Gastroesophageal sphincter (tissue), 3 donors: Measurements from ENCODE around the gene RERE.

Experiments used
- CTCF ChIP-seq, 4 experiments: fragments of 200-600 bp in 2 of 4; fragments of 450-650 bp in 2 of 4; sonication (generic) in 1 of 4; IDR thresholded peaks; one replicate each; pipeline ENCODE4 v1.5.1; 2017 to 2019; ENCODE audit warnings: antibody characterized with exemption in 4 of 4, mild to moderate bottlenecking in 2 of 4, moderate library complexity in 2 of 4
- POLR2AphosphoS5 ChIP-seq: sonication (generic); formaldehyde crosslinking; IDR thresholded peaks from one replicate; pipeline ENCODE4 v1.6.1; 2017; ENCODE audit warnings: antibody characterized with exemption

DNA sequence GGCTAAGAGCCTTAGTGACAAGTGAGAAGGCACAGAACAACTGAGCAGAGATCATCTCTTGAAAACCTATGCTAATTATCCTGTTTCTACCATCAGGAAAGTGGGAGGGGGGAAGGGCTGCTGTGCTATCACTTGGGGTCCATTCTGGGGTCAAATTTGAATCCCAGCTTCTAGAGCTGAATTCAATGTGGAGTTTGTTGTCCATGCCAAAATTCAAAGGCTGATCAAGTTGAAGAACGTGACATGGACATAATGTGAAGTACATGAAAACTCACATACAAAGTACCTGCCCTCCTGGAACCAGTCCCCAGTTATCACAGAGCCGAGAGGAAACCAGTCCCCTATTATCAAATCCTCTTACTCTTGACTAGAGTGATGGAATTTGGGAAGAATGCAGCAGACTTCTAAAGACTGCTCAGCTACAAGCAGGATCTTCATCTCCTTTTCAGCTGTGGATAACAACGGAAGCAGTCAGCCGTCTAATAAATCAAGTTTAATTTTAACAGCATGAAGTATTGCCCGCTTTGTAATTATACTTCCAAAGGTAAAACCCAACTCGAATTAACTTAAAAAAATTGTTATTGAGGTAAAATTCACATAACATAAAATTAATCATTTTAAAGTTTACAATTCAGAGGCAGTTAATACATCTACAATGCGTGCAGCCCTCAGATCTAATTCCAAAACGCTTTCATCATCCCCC lies 421.2 kb downstream of the RERE start:
- TF ChIP-seq CTCF (IDR thresholded peaks at IDR 0.05) (no peak), POLR2AphosphoS5 (no peak)
